ENCODE results near the gene CIAPIN1.

CIAPIN1 gene

DNA sequence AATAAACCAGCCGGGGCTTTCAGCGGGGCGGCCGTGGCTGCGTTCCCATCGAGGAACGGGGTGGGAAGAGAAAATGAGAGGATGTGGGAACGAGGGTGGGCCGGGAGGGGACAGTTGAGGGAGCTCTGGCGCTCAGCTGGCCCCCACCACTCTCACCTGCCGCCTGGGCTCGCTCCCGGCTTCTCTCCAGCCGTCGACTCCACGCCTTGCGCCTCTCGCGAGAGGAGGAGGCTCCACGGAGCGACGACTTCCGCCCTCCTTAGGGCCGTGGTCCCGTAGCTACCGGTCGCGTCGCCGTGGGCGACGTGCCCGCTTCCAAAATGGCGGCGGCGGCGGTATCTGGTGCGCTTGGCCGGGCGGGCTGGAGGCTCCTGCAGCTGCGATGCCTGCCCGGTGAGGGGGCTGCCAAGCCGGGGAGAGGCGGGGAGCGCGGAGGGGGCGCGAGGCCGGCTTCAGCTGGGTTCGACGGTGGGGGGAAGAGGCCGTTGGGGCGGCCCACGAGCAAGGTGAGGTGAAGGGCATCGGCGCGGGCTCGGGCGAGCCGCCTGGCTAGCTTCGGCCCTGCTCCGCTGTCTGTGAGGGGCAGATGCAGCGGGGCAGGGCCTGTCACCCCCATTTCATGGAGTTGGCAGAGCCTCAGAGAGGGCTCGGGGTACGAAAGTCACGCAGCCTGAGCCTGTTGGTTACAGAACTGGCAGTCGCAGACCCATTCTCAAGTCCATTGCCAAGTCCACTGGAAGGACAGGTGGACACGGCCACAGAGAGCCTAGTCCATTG lies at the start of gene CIAPIN1, which contains the start of gene COQ9:
TSS of gene CIAPIN1 (minus strand) at position 200 of the 777 bp plus-strand sequence. CDS start 6,457 bp downstream, outside the sequence.
TSS of gene COQ9 (plus strand) at position 294 of the 777 bp plus-strand sequence. CDS start at position 321, 27 bp downstream.
- H3K4me3 ChIP-seq (ENCODE audit: low read depth, low read length), result peak within 1 kb of the TSS; percentile 92

DNA sequence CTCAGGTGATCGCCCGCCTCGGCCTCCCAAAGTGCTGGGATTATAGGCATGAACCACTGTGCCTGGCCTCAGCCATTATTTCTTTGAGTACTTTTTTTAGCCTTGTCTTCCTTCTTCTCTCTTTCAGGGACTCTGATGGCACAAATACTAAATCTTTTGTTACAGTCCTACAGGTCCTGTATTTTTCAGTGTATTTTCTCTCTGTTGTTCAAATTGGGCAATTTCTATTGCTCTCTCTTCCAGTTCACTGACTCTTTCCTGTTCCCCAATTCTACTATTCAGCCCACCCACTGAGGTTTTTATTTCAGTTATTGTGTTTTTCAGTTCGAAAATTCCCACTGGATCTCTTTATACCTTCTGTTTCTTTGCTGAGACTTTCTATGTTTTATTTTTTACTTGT lies 46.6 kb upstream of the CIAPIN1 start:
- H3K4me3 ChIP-seq (ENCODE audit: low read depth, low read length), result no peak overlapping the region

DNA sequence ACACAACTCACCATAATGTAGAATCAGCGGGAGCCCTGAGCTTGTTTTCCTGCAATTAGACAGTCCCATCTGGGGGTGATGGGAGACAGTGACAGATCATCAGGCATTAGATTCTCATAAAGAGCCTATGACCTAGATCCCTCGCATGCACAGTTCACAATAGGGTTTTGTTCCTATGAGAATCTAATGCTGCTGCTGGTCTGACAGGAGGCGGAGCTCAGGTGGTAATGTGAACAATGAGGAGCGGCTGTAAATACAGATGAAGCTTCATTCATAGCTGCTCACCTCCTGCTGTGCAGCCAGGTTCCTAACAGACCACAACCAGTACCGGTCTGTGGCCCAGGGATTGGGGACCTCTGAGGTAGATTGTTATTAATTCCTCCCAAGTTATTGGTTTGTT lies 42.0 kb upstream of the CIAPIN1 start:
- no peak overlapping the region for H3K4me3 ChIP-seq (ENCODE audit: low read depth, low read length)

DNA sequence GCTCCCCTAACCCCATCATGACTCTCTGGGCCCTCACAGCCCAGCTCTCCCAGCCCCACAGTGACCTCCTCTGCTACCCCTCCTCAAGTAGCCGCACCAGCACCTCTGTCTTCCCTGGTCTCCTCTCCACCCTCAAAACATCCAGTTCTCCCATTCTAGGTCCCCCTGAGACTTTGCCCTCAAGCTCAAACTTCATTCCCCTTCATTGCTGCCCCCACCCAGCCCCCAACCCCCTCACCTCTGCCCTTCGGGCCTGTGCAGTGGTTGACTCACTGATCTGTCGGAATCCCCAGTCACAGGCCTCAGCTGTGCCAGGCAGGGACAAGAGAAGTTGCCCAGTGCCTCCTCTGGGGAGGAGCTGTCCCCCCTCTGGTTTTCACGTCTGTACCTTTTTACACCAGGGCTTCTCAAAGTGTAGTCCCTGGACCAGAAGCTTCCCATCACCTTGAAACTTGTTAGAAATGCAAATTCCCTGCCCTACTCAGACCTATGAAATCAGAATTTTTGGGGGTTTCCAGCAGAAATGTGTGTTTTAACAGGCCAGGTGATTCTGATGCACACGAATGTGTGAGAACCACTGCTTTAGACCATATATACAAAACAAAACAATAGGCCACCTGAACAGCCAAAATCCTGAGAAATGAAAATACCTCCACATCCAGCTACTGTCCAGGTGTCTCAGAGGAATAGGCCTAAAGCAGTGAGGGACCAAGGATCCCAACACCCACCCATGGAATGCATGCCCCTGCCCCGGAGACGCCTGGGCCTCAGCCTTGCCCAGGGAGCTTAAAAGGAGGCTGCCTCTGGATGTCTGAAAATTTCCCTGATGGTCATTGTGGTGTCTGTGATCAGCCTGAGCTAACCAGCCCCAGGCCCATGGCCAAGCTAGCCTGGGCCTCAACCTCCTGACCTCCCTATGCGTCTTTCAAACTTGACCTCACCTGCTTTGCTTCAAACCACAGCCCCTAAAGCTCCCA lies 40.0 kb upstream of the CIAPIN1 start:
- H3K4me3 ChIP-seq (ENCODE audit: low read depth, low read length), result no peak overlapping the region

DNA sequence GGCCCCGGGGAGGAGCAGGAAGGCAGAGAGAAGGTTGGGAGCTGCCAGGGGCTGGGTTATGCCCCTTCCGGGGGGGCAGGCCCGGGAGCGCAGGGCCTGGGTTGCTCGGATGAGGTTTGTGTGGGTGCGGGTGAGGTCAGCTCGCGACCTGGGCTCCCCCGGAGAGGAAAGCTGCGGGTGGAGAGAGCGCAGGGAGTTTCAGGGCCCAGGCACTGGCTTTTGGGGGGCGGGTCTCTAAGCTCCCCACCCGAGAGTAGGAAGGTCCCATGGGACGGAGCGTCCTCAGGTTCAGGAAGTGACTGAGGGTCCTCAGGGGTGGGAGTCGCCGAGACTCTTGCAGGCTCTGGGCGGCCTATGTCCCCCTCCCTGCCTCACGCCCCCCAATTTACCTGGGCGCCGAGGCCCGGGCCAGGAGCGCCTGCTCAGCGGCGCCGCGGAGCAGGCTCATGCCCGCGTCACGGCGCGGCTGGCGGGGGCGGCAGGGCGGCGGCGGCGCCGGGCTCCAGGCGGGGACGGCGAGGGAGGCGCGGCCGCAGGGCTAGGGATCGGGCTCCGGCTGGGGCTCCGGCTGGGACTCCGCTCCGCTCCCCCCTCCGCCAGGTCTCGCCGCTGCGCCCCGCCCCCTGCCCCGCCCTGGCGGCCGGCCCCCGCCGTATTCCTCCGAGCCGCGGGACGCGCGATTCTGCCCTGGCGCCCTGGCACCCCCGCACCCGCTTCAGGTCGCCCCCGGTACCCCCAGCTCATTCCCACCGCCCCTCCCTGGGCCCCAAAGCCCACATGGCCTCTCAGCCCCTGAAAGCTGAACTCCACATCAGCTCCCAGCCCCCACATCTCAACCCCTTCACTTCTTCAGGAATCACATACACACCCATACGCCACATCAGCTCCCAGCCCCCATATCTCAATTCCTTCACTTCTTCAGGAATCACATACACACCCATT lies 39.0 kb upstream of the CIAPIN1 start, which contains the start of gene DOK4:
TSS of gene DOK4 (minus strand) at position 578 of the 942 bp plus-strand sequence. CDS start 6,986 bp downstream, outside the sequence.
- peak within 1 kb of the TSS; percentile 62 for H3K4me3 ChIP-seq (ENCODE audit: low read depth, low read length)

DNA sequence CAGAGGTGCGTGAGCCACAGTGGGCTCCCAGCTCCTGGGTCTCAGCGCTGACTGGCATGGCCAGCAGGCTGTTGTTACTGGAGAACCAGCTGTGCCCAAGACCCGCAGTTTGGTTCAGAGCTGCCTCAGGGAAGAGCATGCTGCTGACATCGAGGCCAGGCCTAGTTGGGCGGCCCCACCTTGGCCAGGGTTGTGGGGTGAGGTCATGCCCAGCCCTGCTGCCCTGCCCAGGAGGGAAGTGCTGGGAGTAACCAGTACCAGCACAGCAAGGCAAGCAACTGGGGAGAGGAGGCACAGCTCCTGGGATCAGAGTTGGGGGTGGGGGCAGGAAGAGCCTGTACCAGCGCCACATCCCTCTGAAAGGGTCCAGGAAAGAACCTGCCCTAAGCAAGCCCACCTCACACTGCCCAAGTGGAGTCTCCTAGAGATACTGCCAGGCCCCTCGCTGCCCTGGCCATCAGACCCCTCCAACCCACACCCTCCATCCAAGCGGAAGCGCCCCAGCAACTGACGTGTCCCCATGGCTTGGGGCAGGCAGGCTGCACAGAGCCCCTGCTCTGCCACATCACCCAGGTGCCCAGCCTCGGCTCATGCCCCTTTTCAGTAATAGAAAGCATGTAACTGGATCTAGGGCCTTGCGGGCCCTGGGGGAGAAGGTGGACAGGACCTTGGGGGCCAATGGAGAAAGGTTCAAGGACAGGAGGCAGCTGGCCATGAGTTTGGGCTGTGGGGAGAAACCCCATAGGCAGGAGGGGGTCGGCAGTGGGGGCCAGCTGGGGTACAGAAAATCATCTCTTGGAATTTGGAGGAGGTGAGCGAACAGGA lies 38.1 kb upstream of the CIAPIN1 start:
- H3K4me3 ChIP-seq (ENCODE audit: low read depth, low read length), result peak overlapping the region; percentile 62

DNA sequence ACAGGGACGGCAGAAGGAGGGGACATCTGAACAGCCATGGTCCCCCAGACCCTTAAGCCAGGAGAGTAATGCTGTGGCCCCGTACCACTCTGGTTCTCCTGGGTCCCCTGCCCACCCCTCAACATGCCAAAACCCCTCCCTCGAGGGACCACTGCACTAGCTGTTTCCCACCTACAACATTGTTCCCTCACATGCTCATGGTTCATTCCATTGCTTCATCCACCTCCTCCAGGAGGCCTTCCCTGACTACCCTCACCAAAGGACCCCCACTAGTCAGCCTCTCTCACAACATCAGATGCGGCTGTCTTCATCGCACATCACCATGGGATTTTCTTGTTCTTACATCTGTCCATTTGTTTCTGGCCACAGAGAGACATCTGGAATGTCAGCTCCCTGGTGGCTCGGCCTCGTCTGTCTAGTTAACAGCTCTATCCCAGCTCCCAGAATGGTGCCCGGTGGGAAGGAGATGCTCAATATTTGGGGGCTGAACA lies 37.4 kb upstream of the CIAPIN1 start:
- no peak overlapping the region for H3K4me3 ChIP-seq (ENCODE audit: low read depth, low read length)

DNA sequence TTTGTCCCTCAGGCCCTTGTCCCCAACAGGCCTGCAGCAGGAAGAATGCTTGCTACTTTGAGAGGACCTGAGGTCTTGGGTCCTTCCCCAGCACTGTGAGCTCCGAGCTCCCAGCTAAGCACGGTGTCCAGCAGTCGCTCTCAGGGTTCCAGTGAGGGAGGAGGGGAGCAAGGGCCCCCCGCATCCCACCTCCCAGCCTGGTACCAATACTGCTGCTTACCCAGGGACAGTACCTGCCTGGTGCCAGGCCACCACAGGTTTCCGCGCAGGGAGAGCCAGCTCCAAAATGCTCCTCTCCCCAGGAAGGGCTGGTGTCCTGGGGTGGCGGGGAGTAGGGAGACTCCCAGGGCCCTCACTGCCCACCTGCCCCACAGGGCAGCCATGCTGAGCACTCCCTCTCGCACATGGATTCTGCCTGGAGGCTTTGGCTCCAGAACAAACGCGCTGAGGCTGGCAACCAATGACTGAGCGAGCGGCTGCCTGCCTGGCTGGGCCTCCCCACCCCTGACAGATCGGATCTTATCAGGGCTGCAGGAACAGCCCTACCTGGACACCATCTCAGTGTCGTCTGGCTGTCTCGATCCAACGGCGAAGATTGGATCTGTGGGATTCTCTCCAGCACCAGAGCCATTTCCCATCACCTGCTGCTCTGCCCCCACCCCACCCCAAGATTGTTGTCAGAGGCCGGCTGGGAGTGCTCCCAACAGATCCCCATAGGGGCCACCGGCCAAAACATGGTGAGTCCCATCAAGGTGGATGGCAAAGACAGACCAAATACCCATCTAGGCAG lies 36.7 kb upstream of the CIAPIN1 start:
- H3K4me3 ChIP-seq (ENCODE audit: low read depth, low read length), result no peak overlapping the region

DNA sequence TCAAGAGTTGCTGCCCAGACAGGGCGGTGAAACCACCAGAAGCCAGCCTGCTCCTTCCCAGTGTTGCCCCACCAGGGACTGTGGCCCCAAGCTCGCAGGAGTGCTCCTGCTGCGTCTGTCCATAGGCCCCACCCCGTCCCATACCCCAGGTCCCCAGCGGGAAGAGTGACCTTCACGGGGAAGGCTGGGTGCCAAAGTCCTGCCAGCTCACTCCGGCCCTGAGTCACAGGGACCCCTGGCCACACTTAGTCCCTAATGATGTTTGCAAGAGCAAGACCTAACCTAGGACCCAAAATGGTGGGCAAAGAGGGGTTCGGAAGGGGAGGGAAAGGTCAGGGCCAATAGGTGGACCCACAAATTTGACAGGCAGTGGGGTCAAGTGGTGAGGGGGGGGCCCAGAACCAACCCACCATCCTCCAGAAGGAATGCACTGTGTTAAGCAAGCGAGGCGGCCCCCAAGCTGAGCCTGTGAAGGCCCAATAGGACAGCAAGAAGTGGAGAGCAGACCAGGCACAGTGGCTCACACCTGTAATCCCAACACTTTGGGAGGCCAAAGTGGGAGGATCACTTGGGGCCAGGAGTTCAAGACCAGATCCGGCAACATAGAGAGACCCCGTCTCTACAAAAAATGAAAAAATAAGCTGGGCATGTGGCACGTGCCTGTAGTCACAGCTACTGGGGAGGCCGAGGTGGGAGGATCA lies 35.8 kb upstream of the CIAPIN1 start:
- H3K4me3 ChIP-seq (ENCODE audit: low read depth, low read length), result no peak overlapping the region

DNA sequence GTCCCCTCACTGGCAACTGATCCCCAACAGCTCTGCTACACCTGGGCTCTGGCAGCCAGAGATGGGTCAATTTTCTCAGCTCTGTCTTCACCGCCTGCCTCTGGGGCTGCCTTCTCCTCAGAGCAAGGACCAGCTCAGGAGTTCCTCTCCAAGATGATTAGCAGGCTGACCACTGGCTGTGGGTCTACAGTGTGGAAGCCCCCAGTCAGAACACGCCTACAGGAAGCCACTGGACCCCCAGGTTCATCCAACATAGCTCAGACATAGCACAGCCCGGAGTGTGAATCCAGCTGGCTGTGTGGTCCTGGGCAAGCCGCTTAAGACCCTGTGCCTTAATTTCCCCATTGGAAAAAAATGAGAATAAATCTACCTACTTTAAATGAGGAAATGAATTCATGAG lies 34.2 kb upstream of the CIAPIN1 start:
- no peak overlapping the region for H3K4me3 ChIP-seq (ENCODE audit: low read depth, low read length)

DNA sequence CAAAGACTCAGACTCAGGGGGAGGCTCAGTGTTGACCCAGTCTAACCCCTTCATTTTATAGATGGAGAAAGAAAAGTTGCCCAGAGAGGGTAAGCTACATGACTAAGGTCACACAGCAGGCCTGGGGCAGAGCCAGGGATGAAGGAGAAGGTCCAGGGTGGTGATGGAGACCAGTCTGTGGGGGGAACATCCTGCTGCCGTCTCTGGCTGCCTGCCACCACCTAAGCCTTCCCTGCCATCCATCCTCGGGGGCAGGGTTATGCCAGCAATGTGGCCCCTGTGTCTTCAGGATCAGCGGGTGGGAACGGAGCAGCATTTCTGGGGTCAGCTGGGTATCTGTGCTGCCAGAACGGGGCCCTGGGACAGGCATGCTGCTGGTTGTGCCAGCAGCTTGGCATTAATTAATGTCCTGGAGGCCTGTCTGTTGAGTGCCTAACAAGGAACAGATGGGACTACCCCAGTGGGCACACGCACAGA lies 33.6 kb upstream of the CIAPIN1 start:
- no peak overlapping the region for H3K4me3 ChIP-seq (ENCODE audit: low read depth, low read length)

DNA sequence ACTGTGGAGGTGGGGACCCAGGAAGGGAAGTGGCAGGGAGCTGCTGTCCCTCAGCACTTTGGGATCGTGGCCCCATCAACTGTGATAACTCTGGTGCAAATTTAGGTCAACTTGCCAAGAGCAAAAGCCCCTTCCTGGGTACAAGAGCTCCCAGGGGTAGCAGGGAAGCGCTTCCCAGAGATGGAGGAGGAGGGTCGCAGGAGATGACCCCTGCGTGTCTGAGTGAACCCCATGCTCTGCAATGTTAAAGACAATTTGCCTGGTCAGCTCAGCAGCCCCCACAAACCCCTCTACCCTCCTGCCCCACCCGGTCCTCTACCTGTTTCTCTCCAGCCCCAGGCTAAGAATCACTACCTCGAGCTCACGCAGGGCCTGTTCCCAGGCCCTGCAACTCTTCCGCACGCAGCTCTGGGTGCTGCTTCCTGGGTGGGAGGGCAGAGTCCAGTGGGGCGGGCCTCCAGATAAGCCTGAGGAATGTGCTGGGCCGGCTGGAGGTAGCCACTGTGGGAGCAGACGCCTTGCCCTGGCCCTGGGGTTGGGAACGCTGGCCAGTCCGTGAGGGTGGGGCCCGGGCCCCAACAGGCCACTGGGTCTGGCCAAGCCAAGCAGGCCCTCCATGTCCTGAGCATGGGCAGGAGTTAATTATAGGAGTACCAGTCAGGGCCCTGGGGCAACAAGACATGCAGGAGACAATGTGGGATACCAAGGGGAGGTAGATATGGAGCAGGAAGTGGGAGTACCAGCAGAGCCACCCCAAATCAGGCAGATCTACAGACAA lies 33.0 kb upstream of the CIAPIN1 start:
- H3K4me3 ChIP-seq (ENCODE audit: low read depth, low read length), result peak overlapping the region; percentile 39

DNA sequence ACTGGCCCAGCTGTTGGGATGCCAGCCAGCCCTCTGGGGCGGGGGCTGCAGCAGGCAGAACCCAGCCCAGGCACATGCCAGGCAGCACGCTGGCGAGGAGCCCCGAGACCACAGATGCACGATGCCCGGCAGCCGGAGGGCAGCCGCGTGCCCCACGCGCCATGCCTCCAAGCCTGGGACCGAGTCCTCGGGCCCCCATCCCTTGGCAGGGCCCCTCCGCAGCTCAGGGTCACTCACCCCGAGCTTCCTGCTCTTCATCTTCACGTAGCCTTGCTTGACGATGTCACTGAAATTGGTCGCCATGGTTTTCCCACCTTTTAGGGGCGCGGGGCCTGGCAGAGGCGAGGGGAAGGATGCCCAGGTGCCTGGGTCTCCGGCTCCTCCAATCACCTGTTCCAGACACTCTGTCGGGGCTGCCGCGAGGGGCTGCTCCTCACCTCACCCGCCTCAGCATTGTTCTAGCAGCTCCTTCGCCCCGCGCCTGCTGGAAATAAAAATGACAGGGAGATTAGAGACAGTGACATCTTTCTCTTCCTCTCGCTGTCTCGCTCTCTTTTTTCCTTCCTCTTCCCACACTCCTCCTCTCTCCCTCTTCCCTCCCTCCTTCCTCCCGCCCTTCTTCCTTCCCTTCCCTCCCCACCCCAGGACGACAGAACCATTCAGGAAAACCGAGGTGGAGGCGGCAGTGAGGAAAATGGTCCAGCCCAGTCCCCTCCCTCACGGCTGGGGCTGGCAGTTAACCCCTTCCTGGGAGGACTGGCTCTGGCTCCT lies 32.2 kb upstream of the CIAPIN1 start:
- peak overlapping the region; percentile 39 for H3K4me3 ChIP-seq (ENCODE audit: low read depth, low read length)

DNA sequence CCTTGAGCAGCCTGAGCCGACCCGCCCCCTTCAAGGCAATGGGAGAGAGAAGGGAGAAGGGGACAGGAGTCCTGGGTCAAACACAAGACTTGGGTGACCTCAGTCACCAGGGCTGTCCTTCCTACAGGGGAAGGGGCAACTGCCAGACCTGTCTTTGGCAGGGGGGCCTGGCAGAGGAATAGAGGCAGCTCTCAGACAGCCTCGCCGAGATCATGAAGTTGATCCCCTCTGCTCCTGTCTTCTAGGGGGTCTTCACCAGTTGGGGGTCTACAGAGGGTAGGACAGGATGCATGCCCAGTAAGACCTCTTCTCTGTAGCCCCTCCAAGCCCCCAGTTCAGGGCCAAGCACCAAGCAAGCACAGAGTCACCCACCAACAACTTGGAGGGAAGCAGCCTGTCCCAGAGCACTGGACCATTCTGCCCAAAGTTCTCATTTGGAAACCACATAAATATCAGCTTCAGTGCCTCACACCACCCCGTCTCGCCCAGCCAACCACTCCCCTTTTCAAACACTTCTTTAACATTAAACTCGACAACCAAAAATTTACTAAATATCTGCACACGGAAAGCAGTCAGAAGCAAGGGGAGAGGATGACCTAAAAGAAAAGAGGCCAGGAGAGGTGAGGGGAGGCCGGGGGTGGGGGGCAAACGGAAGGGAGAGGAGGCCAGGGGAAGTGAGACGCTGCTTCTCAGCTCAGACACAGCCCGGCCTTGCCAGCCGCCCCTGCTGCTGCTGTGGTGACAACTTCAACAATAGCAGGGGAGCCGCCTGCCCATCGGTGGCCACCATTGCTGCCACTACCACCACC lies 31.4 kb upstream of the CIAPIN1 start:
- no peak overlapping the region for H3K4me3 ChIP-seq (ENCODE audit: low read depth, low read length)

DNA sequence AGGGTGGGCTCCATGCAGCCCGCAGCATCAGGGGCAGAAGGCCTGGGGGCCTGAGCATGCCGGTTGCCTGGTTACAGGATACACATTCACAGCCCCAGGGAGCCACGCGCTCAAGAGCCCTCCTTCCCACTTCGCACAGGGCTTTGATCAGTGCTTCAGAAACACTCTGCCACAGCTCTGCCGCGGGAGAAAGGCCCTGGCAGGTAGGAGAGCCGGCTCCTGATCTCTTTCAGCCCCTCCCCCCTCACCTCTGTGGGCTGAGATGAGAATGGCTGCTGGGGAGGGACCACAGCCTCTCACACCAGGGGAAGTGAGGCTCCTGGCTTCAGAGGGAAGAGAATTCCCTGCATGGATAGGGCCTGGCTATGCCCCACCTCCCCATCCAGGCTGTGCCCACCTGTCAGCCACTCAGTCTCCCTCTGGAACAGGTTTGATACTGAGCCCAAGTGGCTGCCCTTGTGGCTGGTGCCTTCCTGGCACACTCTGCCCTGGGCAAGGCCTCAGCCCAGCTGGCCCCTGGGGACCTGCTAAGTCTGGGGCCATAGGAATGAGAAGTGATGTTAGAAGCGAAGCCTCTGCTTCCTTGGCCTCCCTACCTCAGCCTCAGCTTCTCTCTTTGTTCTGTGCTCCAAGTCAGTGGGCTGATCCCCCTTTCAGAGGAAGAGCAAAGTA lies 30.5 kb upstream of the CIAPIN1 start:
- H3K4me3 ChIP-seq (ENCODE audit: low read depth, low read length), result no peak overlapping the region

Data from iPS-11a (cell line).